Pancreas (tissue), 10 donors: ENCODE results near the gene ZNF431. TPM values are rescaled to one million over a fixed set of nuclear protein-coding genes. Genes with fewer than 3 reads are reported as not detected.
"Not testable (repeated sequence)": the region's sequence is repeated elsewhere in the genome, so short reads cannot be mapped to it uniquely, and the experiment has no call there.

Experiments used
- ATAC-seq, 4 donors: fragments of 200-7000 bp; cut with Tn5 transposase; one replicate each; pipeline versions ENCODE4 v1.8.0 to v1.9.1; 2020; ENCODE audit warnings: mild to moderate bottlenecking in 4 of 4, moderate library complexity in 4 of 4
- DNase-seq, 6 donors: peaks; one replicate each; pipeline ENCODE4 v3.0.0-alpha.2; 2020
- FAIRE-seq: peaks from 2 replicates; lab custom pipeline; 2012; peaks lifted over from hg19 to GRCh38; lab: Jason Lieb, UNC
- H3K27ac ChIP-seq, 4 donors: fragments of 200-600 bp; sonication (generic); 1 replicate in 3 of 4; 2 replicates in 1 of 4; pipeline versions ENCODE4 v1.5.0 to v1.8.0; 2020
- H3K27me3 ChIP-seq, 4 donors: fragments of 200-600 bp; one replicate each; pipeline ENCODE4 v1.8.0; 2021
- H3K36me3 ChIP-seq, 3 donors: fragments of 200-600 bp; sonication (generic) in 1 of 3; one replicate each; pipeline versions ENCODE4 v1.5.0 to v1.8.0; 2020 to 2021
- H3K4me1 ChIP-seq, 3 donors: fragments of 200-600 bp; one replicate each; pipeline ENCODE4 v1.8.0; 2021
- H3K4me3 ChIP-seq, 4 donors: fragments of 200-600 bp; sonication (generic) in 2 of 4; one replicate each; pipeline versions ENCODE4 v1.5.0 to v1.8.0; 2020 to 2021
- H3K9me3 ChIP-seq, 4 donors: fragments of 200-600 bp; one replicate each; pipeline ENCODE4 v1.8.0; 2021
- WGBS, 2 donors: extraction: QIAGEN DNeasy Blood & Tissue Kit; methylation state at CpG; one replicate each; pipeline ENCODE4 v1.1.7; 2013; 5-methylcytosine and 5-hydroxymethylcytosine counted together
- intact Hi-C, 3 donors: fragments of 100-400 bp; cut with DNase I; formaldehyde crosslinking; loops; one replicate each; pipeline versions ENCODE4 v1.11.1 to v1.14.2; 2022
- polyA plus RNA-seq, 2 donors: library from polyadenylated mRNA; stranded (reverse); fragments of 200-250 nt; gene quantifications; one replicate each; pipeline ENCODE4 v1.2.3, GENCODE V29; 2013
- total RNA-seq, 6 donors: library from RNA; stranded (reverse); fragmentation: NEBNext Ultra II Directional in 4 of 6; extraction: Animal tissue kit (Norgen Biotek cat#: 25700) in 4 of 6; gene quantifications; one replicate each; pipeline versions ENCODE4 v1.2.1 to v1.2.4, GENCODE V29; 2021 to 2023
- TF ChIP-seq, protein P1 (sequence below), 4 donors: fragments of 200-600 bp; sonication (generic) in 3 of 4; IDR thresholded peaks; one replicate each; pipeline versions ENCODE4 v1.5.0 to v1.8.0; 2021; ENCODE audit warnings: antibody characterized with exemption in 4 of 4
- donor health status: healthy with polysubstance abuse.
- donor health status: DM: no; HTN: no; CAD: no; lungs with moderate emphysema.
- donor health status: DM: no; HTN: no; CAD: no.
- donor health status: control.
- donor health status: control.
- donor health status: Bipolar disorder and iron deficiency.
- donor health status: DM: yes; HTN: yes; CAD: no.
- donor health status: DM: no; HTN: no; CAD: no.
- donor health status: DM: no; HTN: no; CAD: no.
- donor health status: DM: yes; HTN: yes; CAD: no.

The ZNF431 gene
- total and polyA plus RNA-seq, 8 donors: 3.6 to 16.1 (median 9.1) TPM

GRCh38 chr19:21210037-21210621 is 68.3 kb downstream of the ZNF431 start:
- no peaks in the 10 kb centered on the region for H3K9me3 ChIP-seq
- no peak overlapping the region for H3K27ac ChIP-seq
- TF ChIP-seq, protein P1, sequence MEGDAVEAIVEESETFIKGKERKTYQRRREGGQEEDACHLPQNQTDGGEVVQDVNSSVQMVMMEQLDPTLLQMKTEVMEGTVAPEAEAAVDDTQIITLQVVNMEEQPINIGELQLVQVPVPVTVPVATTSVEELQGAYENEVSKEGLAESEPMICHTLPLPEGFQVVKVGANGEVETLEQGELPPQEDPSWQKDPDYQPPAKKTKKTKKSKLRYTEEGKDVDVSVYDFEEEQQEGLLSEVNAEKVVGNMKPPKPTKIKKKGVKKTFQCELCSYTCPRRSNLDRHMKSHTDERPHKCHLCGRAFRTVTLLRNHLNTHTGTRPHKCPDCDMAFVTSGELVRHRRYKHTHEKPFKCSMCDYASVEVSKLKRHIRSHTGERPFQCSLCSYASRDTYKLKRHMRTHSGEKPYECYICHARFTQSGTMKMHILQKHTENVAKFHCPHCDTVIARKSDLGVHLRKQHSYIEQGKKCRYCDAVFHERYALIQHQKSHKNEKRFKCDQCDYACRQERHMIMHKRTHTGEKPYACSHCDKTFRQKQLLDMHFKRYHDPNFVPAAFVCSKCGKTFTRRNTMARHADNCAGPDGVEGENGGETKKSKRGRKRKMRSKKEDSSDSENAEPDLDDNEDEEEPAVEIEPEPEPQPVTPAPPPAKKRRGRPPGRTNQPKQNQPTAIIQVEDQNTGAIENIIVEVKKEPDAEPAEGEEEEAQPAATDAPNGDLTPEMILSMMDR (IDR thresholded peaks at IDR 0.05): no peak
- DNase-seq: no peak
- WGBS, 2 donors: 5 to 7% methylated on average over 6 of the region's 6 CpGs
- no peak overlapping the region for H3K4me3 ChIP-seq
- peak in 2 of 4 donors; percentile 62 to 89 for ATAC-seq
- intact Hi-C loops: no loop called here
- H3K4me1 ChIP-seq: no peaks in the 10 kb centered on the region
- no peaks in the 10 kb centered on the region for H3K36me3 ChIP-seq
- H3K27me3 ChIP-seq: no peaks in the 10 kb centered on the region
- FAIRE-seq: no peak

DNA sequence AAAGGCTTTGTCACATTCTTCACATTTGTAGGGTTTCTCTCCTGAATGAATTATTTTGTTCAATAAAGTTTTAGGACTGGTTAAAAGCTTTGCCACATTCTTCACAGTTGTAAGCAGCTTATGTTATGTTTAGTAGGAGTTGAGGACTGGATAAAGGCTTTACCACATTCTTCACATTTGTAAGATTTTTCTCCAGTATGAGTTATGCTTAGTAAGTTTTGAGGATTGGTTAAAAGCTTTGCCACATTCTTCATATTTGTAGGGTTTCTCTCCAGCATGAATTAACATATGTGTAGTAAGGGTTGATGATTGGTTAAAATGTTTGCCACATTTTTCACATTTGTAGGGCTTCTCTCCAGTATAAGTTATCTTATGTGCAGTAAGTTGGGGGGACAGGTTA is 79.9 kb downstream of the ZNF431 start:
- no peaks in the 10 kb centered on the region for H3K27me3 ChIP-seq
- H3K4me1 ChIP-seq: no peaks in the 10 kb centered on the region
- TF ChIP-seq, protein P1 (IDR thresholded peaks at IDR 0.05): no peak
- intact Hi-C loops: no loop called here
- FAIRE-seq (no peak), DNase-seq (no peak), ATAC-seq (no peak)
- no peak overlapping the region for H3K27ac ChIP-seq
- H3K4me3 ChIP-seq: no peak overlapping the region
- H3K36me3 ChIP-seq: no peaks in the 10 kb centered on the region
- no peaks in the 10 kb centered on the region for H3K9me3 ChIP-seq

DNA sequence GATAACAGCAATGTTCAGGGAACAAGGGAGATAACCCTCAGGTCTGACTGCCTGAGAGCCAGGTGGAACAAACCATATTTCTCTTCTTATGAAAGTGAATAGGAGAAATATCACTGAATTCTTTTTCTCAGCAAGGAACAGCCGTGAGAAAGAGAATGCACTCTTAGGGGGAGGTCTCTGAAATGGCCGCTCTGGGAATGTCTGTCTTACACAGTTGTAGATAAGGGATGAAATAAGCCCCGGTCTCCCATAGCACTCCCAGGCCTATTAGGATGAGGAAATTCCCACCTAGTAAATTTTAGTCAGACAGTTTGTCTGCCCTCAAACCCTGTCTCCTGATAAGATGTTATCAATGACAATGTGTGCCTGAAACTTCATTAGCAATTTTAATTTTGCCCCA is 88.1 kb downstream of the ZNF431 start:
- WGBS, 2 donors: 80 to 85% methylated on average over 3 of the region's 3 CpGs
- H3K27me3 ChIP-seq, H3K36me3 ChIP-seq, ATAC-seq, H3K4me3 ChIP-seq, H3K4me1 ChIP-seq, DNase-seq, H3K9me3 ChIP-seq, intact Hi-C loops, H3K27ac ChIP-seq, FAIRE-seq: not testable (repeated sequence)

GRCh38 chr19:21233691-21234090 is 91.9 kb downstream of the ZNF431 start:
- FAIRE-seq (no peak), DNase-seq (no peak), ATAC-seq (no peak)
- TF ChIP-seq, protein P1 (IDR thresholded peaks at IDR 0.05): no peak
- H3K27me3 ChIP-seq: no peaks in the 10 kb centered on the region
- H3K27ac ChIP-seq: no peak overlapping the region
- 65 to 68% methylated on average over 2 of the region's 2 CpGs for WGBS, 2 donors
- intact Hi-C loops: no loop called here
- H3K9me3 ChIP-seq: no peaks in the 10 kb centered on the region
- H3K4me3 ChIP-seq: no peak overlapping the region
- no peaks in the 10 kb centered on the region for H3K4me1 ChIP-seq
- H3K36me3 ChIP-seq: no peaks in the 10 kb centered on the region

- H3K27me3 ChIP-seq, H3K4me1 ChIP-seq, H3K9me3 ChIP-seq, H3K4me3 ChIP-seq, H3K36me3 ChIP-seq, ATAC-seq, DNase-seq, FAIRE-seq, intact Hi-C loops, H3K27ac ChIP-seq: not testable (repeated sequence)
- 76 to 83% methylated on average over 4 of the region's 4 CpGs for WGBS, 2 donors
Measured at GRCh38 chr19:21236751-21237150, 94.9 kb downstream of the ZNF431 start.

DNA sequence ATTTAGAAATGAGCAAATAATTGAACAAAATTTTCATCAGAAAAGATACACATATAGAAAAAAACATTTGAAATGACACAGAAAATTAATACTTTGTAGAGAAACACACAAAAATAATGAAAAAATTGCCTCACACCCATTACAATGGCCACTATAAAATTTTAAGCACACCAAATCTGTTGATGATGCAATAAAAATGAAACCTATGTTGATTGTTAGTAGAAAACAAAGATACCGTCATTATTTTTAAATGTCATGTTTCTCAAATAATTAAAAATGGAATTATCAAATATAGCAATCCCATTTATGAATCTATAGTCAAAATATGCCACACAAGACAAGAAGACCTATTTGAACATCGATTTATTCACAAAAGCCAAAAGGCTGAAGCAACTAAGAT is 96.8 kb downstream of the ZNF431 start:
- Histone ChIP-seq H3K36me3 (no peaks in the 10 kb centered on the region), H3K27ac (no peak overlapping the region), H3K27me3 (no peaks in the 10 kb centered on the region), H3K4me3 (no peak overlapping the region), H3K9me3 (no peaks in the 10 kb centered on the region), H3K4me1 (no peaks in the 10 kb centered on the region)
- intact Hi-C loops: no loop called here
- TF ChIP-seq, protein P1 (IDR thresholded peaks at IDR 0.05): no peak
- ATAC-seq (no peak), FAIRE-seq (no peak), DNase-seq (no peak)
- WGBS, 2 donors: 75% methylated on average over 2 of the region's 2 CpGs

Other genes with a start within 250 kb of the ZNF431 start
- 1 to 10 TPM; 3.8 to 7.8 (median 5.9) TPM for gene ZNF85, start 218.8 kb upstream of the ZNF431 start, total RNA-seq
- gene ZNF85, start 218.8 kb upstream of the ZNF431 start, polyA plus RNA-seq: 1 to 10 TPM; 6.9 to 7.3 TPM
- 1 to 10 TPM; 4.9 to 9.1 (median 5.7) TPM for gene ZNF430, start 121.4 kb upstream of the ZNF431 start, total RNA-seq
- 1 to 10 TPM; 2.1 to 2.5 TPM for gene ZNF430, start 121.4 kb upstream of the ZNF431 start, polyA plus RNA-seq
- 1 to 10 TPM; 2.7 to 6.3 (median 3.3) TPM for gene ZNF714, start 59.8 kb upstream of the ZNF431 start, total RNA-seq
- gene ZNF714, start 59.8 kb upstream of the ZNF431 start, polyA plus RNA-seq: 1 to 10 TPM; 1.2 to 1.6 TPM
- 10 to 100 TPM in 1 of 6 donors, 1 to 10 TPM in 5; 5.1 to 11.7 (median 7.7) TPM for gene ZNF708, start 187.4 kb downstream of the ZNF431 start, total RNA-seq
- 1 to 10 TPM; 5.1 to 5.2 TPM for gene ZNF708, start 187.4 kb downstream of the ZNF431 start, polyA plus RNA-seq
- gene ZNF738, start 217.0 kb downstream of the ZNF431 start, total RNA-seq: 1 to 10 TPM; 1.4 to 5.0 (median 2.5) TPM
- 1 to 10 TPM; 2.4 to 3.6 TPM for gene ZNF738, start 217.0 kb downstream of the ZNF431 start, polyA plus RNA-seq